T-helper 22 cell (primary cell): Measurements from ENCODE around the gene AFMID.
"Not testable (repeated sequence)": the region's sequence is repeated elsewhere in the genome, so short reads cannot be mapped to it uniquely, and the experiment has no call there.

ENCODE experiments used
- DNase-seq: peaks from one replicate; pipeline ENCODE4 v3.0.0-alpha.2; 2020; ENCODE audit warnings: low read depth

The AFMID gene

DNA sequence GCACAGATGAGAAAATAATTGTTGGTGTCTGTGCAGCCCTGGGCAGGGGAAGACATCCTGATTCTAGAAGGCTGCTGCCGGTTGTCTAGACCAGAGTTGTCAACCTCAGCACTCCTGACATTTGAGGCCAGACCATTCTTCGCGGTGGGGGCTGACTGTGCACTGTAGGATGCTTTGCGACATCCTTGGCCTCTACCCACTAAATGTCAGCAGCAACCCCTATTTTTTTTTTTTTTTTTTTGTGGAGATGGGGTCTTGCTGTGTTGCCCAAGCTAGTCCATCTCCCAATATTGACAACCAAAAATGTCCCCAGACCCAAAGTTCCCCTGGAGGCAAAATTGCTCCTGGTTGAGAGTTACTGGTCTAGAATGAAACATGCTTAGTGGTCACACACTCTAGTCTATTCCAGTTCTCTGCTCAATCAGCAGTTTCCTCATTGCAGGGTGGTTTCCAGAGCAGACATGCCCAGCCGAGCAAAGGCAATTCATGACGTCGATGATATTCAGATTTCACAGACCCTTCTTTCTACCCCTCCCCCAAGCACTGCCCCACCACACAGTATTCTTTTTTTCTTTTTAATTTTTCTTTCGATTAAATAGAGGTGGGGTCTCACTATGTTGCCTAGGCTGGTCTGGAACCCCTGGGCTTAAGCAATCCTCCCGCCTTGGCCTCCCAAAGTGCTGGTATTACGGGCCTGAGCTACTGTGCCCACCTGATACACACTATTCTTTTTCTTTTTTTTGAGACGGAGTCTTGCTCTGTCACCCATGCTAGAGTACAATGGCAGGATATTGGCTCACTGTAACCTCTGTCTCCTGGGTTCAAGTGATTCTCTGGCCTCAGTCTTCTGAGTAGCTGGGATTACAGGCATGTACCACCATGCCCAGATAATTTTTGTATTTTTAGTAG is 32.0 kb upstream of the AFMID start:
- no peak for DNase-seq

DNA sequence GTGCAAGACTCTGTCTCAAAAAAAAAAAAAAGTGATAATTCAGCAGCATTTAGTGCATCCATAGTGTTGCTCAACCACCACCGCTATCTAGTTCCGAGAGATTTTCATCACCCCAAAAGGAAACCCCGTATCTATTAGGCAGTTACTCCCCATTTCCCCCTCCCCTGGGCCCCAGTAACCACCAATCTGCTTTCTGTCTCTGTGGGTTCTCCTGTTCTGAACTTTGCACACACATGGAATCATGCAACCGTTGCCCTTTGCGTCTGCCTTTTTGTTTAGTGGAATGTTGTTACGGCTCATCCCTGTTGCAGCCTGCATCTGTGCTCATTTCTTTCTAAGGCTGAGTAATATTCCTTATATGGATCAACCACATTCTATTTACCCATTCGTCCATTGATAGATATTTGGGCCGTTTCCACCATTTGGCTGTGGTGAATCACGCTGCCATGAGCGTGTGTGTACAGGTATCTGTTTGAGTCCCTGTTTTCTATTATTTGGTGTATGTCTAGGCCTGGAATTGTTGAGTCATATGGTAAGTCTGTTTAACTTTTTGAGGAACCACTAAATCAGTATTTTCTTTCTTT is 27.5 kb upstream of the AFMID start:
- DNase-seq: no peak

DNA sequence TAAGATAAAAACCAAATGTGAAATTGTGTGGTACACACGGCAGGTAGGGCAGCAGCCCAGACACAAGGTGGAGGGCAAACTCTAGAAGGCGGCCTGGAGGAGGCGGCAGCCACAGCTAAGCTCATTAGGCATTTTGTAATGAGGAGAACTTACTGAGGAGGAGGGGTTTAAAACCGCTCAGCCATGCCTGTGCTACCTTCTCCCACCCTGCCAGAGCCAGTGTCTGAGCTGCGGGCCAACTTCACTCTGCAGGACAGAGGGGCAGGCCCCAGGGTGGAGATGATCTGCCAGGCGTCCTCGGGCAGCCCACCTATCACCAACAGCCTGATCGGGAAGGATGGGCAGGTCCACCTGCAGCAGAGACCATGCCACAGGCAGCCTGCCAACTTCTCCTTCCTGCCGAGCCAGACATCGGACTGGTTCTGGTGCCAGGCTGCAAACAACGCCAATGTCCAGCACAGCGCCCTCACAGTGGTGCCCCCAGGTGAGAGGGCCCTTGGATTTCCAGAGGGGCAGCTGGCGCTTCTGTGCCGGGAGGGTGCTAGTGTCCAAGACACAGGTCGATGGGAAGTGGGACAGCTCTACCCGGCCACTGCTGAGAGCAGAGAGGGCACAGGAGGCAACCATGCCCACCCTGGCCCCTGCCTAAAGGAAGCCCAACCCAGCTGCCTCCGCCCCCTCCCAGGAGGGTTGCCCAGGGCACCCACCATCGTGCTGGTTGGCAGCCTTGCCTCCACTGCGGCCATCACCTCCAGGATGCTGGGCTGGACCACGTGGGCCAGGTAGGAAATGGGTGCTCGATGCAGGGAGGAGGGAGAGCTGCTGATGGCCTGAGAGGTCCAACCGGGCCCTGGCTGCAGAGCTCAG is 23.0 kb upstream of the AFMID start:
- DNase-seq: no peak

DNA sequence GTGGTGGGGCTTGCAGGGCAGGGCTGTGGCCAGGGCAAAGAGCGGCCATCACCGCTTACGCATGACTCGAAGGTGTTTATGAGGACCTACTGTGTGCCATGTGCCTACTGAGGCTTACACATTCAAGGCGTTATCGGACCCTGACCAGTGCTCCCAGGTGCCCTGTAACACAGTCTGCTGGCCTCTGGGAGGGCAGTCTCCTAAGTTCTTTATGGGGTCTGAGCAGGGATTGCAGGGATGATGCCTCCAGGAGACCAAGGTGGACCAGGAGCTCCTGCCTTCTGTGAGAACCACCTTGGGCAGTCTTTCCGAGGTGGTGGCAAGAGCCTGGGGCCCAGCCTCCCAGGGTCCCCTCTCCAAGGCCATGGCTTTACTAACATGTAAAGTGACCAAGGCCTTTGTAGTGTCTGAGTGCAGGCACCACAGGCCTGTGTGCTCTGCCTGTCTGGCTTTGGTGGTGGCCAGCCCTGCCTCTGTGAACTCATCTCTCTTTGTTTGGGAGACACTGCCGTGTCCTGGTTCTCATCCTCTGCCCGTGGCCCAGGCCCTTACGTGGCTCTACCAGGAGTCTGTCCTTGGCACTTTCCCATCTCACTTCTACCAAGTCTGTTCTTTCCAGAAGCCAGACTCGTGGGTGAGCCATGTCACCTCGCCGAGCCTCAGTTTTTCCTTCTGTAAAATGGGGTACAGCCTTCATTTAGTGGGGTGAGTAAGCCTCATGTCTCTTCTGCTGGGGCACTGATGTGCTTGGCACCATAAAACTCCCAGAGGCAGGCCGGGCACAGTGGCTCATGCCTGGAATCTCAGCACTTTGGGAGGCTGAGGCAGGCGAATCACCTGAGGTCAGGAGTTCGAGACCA is 22.2 kb upstream of the AFMID start:
- DNase-seq: no peak

DNA sequence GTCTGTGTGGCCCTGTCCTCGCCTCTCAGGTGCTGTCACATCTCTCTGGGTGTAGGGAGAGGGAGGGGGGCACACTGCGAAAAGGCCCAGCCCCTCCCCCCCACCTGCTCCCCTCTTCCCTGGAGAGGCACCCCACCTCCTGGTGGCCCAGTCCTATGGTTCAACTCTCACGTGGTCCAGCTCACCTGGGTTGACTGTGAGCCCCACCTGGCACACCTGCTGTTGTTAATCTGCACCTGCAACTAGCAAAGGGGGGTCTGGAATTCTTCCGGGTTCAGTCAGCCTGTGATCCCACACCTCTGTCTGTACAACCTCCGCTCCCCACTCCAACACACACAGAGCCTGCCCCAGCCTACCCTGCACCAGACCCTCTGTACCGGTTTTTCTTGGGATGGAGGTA is 20.7 kb upstream of the AFMID start:
- no peak for DNase-seq

DNA sequence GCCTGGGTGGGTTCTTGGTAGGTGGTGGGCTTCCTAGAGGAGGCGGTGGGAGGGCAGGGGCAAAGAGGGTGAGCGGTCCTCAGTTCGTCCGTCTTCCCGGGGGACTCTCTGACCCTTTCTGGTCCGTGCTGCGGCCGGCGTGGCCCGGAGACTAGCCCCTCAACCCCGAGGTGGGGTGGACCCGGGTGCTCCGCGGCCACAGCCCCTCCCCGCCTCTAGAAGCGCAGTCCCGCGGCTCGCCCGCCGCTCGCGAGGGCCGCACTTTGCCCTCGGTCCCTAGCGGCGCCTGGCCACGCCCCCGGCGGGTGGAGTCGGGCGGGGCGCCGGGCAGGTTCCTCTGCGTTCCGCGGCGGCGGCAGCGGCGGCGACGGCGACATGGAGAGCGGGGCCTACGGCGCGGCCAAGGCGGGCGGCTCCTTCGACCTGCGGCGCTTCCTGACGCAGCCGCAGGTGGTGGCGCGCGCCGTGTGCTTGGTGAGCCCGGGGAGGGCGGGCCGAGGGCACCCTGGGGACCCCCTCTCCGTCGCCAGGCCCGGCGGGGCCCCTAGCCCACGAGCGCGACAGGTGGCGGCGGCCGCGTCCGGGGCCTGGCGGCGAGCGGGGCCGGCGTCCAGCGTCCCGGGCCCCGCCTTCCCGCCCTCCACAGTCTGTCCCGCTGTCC is 18.8 kb upstream of the AFMID start, which contains the start of gene SYNGR2:
SYNGR2 (plus strand) TSS at position 340 of the 661 bp plus-strand sequence; CDS start at position 376, 36 bp downstream.
- peak; percentile 74 for DNase-seq

DNA sequence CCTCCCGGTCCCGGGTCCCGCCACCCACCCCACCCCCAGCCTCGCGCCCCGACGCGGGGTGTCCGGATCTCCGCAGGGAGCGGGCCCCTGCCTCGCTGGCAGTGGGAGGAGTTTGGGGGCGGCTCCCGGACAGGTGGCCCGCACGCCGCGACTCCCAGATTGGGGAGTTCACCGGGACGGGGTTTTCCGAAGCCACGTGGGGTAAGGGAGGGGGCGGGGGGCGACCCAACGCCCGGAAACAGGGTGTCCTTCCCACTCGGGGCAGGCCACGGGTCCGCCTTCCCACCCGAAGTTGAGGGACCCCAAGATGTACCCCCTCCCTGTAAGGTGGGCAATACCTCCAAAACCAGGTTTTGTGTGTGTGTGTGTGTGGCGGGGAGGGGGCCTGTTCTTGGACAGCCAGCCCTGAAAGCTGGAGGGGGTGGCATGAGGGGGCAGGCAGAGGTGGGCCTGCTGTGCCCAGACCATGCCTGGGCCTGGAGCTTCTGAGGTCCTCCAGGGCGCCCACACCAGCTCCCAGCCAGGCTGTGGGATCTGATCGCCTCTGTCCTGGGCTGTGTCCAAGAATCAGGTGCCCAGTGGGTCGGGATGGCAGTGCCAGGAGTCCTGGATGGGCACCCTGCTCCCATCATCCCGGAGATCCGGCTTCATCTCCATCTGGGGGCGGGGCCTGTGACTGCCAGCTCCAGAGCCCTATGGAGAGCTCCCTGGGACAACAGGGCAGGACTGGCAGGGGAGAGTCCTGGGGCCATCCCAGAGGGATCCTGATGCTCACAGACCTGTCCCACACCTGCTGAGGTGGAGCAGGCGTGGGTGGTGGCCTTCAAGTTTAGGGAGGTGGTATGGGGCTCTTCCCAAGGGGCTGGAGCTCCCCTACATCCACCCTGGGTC is 18.0 kb upstream of the AFMID start:
- DNase-seq: peak; percentile 70

DNA sequence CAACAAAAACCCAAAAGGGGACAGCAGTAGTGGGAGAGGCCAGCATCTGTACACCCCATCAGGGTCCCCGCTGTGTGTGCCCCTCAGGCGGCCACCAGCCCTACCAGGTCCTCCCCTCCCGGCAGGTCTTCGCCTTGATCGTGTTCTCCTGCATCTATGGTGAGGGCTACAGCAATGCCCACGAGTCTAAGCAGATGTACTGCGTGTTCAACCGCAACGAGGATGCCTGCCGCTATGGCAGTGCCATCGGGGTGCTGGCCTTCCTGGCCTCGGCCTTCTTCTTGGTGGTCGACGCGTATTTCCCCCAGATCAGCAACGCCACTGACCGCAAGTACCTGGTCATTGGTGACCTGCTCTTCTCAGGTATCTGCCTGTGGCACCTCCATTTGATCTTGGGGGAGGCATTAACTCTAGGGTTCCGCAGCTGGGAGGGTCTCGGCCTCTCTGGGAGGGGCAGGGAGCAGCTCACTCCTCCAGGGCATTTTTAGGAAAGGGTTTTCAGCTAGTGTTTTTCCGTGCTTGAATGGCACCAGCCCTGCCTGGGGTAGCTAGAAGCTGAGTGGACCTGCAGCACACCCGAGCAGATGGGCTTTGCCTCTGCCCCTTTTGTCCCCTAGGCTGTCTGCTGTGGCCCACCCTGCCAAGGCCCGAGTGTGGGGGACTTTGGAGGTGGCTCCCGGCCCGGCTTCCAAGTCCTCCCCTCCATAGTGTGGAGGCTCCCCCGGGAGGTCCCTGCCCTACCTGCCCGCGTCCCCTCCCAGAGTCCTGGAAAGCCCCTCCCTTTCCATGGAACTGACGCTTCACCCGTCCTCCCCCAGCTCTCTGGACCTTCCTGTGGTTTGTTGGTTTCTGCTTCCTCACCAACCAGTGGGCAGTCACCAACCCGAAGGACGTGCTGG is 16.2 kb upstream of the AFMID start:
- no peak for DNase-seq

DNA sequence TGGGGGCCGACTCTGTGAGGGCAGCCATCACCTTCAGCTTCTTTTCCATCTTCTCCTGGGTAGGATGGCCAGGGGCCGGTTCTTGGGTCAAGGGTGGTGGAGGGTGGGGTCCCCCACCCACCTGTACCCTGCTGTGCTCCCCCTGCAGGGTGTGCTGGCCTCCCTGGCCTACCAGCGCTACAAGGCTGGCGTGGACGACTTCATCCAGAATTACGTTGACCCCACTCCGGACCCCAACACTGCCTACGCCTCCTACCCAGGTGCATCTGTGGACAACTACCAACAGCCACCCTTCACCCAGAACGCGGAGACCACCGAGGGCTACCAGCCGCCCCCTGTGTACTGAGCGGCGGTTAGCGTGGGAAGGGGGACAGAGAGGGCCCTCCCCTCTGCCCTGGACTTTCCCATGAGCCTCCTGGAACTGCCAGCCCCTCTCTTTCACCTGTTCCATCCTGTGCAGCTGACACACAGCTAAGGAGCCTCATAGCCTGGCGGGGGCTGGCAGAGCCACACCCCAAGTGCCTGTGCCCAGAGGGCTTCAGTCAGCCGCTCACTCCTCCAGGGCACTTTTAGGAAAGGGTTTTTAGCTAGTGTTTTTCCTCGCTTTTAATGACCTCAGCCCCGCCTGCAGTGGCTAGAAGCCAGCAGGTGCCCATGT is 15.4 kb upstream of the AFMID start:
- DNase-seq: not testable (repeated sequence)

DNA sequence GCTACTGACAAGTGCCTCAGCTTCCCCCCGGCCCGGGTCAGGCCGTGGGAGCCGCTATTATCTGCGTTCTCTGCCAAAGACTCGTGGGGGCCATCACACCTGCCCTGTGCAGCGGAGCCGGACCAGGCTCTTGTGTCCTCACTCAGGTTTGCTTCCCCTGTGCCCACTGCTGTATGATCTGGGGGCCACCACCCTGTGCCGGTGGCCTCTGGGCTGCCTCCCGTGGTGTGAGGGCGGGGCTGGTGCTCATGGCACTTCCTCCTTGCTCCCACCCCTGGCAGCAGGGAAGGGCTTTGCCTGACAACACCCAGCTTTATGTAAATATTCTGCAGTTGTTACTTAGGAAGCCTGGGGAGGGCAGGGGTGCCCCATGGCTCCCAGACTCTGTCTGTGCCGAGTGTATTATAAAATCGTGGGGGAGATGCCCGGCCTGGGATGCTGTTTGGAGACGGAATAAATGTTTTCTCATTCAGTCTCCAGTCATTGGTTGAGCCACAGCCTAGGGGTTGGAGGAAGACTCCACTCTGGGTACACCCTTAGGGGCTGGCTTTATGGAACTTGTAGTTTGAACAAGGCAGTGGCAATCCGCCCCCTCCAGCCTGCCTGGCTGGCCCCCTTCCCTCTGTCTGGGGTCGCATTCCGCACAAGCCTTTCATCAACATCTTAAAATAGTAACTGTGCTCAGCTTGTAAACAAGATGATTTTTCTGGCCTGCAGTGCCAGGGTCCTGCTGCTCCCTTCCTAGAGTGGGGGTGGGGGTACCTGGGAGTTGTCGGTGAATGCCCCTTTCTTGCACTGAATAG is 14.7 kb upstream of the AFMID start:
- no peak for DNase-seq

DNA sequence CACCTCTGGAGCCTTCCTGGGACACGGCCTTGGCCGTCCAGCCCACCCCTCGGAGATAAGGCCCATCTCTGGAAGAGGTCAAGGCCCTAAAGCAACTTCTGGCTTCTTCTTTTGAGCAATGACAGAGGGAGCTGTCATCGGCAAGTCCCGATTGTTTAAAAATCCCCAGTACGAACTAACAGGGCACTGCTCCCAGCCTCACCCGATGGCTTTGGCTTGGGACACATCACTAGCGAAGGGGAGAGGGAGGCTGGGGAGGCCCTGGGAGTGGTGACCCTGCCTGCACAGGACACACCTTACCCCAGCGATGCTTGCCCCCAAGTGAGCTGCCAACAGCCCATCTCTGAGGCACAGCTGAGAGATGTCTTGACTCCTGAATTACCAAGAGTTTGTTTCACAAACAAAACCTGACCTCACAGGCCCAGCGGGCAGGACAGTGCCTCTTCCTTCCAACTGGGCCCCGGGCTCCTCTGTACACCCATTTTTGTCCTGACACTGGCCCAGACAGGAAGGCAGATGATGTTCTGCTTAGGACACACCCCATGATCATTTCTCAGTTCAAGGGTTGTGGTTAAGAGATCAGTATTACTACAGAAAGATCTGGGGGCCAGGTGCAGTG is 14.0 kb upstream of the AFMID start:
- DNase-seq: no peak

DNA sequence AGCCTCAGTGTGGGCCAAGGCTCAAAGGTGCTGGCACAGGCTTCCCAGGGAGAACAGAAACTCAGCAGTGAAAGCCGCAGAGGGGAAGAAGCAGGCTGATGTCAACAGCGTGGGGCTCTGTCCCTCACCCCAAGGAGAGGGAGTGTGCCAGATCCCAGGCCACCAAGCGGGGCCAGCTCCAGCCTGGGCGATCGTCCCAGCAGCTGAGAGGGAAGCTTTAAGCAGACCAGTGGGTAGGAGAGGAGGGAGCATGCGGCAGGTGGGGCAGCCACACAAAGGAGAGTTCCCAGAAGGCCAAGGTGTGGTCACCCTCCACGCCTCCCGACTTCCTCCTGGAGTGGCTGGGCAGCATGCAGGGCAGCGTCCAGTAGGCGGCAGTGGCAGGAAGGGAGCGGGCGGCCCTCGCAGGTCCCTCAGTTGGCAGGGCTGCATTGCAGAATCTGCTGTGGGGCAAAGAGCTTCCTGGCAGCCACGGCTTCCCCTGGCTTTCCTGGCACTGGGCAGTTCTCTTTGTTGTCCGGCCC is 12.8 kb upstream of the AFMID start:
- DNase-seq: no peak

DNA sequence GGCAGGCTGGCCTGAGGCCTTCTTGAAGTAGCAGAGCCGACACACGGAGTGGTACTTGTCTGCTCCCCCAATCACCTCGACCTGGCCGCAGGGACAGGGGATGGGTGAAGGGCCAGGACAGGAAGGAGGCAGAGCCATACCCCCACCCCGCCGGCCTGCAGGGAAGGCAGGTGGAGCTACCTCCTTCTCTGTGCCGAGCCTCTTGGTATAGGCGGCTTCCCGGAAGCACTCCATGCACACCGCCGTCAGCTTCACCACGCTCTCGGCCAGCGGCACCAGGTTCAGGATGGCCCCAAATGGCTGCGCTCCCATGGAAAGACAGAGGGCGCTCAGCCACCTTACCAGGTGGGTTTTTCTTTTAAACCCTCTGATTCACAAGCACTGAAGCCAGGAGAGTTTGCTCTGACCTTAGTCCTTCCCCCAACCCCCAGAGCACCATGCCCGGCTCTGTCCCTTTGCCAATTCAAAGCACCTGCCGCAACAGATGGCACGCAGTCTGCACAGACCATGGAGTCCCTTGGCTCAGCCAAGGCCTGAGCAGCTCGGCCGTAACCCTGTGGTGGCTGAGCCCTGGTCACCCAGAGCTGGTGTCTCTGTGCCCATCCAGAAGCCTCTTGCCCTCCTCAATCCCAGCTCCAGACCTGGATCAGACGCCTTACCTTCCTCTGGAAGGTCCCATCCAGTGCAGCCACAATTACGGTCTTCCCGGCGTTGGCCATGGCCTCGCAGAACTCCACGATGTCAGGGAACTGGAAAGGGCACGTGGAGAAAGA is 12.1 kb upstream of the AFMID start:
- DNase-seq: no peak

DNA sequence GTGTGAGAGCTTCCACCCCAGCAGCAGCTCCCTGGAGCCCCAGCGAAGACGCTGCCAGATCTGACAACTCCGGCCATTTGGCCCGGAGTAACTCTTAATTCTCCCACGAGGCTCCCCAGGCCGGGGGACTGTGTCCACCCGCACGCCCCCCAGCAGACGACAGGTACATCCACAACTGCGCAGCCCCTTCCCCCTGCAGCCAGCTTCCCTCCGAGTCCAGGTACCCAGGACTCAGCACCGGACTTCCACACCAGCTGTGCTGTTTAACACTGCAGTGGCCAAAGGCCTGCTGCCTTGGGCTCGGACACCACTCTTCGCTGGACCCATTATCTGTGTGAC is 11.6 kb upstream of the AFMID start:
- no peak for DNase-seq

DNA sequence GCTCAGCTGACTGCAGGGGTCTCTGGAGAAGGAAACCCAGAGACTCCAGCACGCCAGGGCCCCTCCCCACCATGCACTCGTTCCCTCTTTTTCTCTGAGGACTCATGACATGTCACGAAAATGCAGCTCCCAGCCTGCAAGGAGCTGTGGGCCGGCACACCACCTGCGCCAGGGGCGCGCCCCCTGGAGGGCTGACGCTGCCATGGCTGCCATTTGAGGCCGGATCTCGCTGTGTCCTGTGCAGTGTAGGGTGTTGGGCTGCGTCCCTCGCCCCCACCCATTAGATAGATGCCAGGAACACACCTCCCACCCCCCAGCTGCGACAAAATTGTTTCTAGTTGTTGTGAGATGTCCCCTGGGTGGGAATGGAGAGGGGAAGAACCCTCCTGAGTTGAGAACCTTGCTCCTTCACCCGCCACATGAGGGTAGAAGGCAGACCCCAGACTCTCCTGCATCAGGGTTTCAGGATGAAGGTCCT is 10.6 kb upstream of the AFMID start:
- peak; percentile 40 for DNase-seq

DNA sequence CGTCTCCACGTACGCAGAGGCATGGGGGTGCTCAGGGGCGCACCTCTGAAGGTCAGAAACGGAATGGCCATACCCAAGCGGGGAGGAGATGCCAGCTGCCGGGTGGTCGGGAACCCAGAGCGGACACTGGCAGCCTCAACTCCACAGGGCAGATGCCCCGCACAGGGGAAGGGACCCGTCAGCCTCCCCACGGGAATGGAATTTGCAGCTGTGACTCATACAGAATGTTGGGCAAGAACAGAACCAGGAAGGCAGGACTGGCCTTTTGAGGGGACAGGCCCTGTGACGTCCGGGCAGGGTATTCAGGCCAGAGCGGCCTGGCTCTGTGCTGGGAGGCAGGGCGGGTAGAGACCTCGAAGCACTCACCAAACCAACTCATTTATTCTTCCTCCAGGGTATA is 7.8 kb upstream of the AFMID start:
- DNase-seq: no peak
